Upper lobe of right lung (tissue), 1 donor: Measurements from ENCODE around the gene CMTM8. TPM values are rescaled to one million over a fixed set of nuclear protein-coding genes. Genes with fewer than 3 reads are reported as not detected.

ENCODE experiments used
- ATAC-seq: fragments of 200-7000 bp; cut with Tn5 transposase; one replicate; pipeline ENCODE4 v1.9.1; 2020; ENCODE audit warnings: mild to moderate bottlenecking, moderate library complexity
- DNase-seq: peaks from one replicate; pipeline ENCODE4 v3.0.0-alpha.2; 2020
- H3K27ac ChIP-seq: fragments of 200-600 bp; one replicate; pipeline ENCODE4 v1.8.0; 2022
- H3K27me3 ChIP-seq: fragments of 200-600 bp; one replicate; pipeline ENCODE4 v1.8.0; 2022; ENCODE audit warnings: mild to moderate bottlenecking
- H3K36me3 ChIP-seq: fragments of 200-600 bp; one replicate; pipeline ENCODE4 v1.8.0; 2022
- H3K4me1 ChIP-seq: fragments of 200-600 bp; one replicate; pipeline ENCODE4 v1.8.0; 2022
- H3K4me3 ChIP-seq: fragments of 200-600 bp; one replicate; pipeline ENCODE4 v1.8.0; 2022; ENCODE audit warnings: mild to moderate bottlenecking
- H3K9me3 ChIP-seq: fragments of 200-600 bp; one replicate; pipeline ENCODE4 v1.8.0; 2022
- intact Hi-C: fragments of 100-400 bp; cut with DNase I; formaldehyde crosslinking; loops from one replicate; pipeline ENCODE4 v1.11.0; 2022
- total RNA-seq: library from RNA; stranded (reverse); fragmentation: NEBNext Ultra II Directional; extraction: Animal tissue kit (Norgen Biotek cat#: 25700); gene quantifications from one replicate; pipeline ENCODE4 v1.2.1, GENCODE V29; 2021
- TF ChIP-seq, protein P1 (sequence below): fragments of 200-600 bp; IDR thresholded peaks from one replicate; pipeline ENCODE4 v1.8.0; 2022; ENCODE audit warnings: antibody characterized with exemption
- donor health status: DM: no; HTN: yes; CAD: no; lungs with severe emphysema.

CMTM8 gene
- total RNA-seq, 1 donor from 2014 or later, result 24.9 TPM

DNA sequence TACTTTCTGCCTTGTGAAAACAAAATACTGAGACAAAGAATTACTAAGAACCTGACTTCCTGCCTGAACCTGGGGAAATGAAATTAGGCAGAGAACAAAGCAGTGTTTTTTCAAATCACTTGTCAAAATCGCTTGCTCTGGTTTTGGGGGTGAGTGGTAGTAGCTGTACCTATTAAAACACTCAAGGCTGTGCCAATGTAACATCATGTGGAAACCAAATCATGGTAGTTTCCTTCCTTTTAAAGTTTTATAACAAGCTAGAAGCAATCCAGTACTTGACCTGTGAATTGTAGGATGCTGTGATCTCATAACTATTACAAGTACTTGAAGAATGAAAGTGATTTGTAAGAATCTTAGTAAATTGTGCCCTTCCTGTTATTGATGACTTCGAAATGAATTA, 6.7 kb downstream of the CMTM8 start:
- H3K27me3 ChIP-seq, result no peaks in the 10 kb centered on the region
- H3K27ac ChIP-seq, result no peak overlapping the region
- no peak overlapping the region for H3K4me3 ChIP-seq
- no peaks in the 10 kb centered on the region for H3K36me3 ChIP-seq
- DNase-seq (no peak), ATAC-seq (peak; percentile 19)
- TF ChIP-seq, protein P1, sequence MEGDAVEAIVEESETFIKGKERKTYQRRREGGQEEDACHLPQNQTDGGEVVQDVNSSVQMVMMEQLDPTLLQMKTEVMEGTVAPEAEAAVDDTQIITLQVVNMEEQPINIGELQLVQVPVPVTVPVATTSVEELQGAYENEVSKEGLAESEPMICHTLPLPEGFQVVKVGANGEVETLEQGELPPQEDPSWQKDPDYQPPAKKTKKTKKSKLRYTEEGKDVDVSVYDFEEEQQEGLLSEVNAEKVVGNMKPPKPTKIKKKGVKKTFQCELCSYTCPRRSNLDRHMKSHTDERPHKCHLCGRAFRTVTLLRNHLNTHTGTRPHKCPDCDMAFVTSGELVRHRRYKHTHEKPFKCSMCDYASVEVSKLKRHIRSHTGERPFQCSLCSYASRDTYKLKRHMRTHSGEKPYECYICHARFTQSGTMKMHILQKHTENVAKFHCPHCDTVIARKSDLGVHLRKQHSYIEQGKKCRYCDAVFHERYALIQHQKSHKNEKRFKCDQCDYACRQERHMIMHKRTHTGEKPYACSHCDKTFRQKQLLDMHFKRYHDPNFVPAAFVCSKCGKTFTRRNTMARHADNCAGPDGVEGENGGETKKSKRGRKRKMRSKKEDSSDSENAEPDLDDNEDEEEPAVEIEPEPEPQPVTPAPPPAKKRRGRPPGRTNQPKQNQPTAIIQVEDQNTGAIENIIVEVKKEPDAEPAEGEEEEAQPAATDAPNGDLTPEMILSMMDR, result no peak
- intact Hi-C loops, result no loop called here
- H3K9me3 ChIP-seq, result no peaks in the 10 kb centered on the region
- peaks cover 11% of the 10 kb centered on the region for H3K4me1 ChIP-seq

DNA sequence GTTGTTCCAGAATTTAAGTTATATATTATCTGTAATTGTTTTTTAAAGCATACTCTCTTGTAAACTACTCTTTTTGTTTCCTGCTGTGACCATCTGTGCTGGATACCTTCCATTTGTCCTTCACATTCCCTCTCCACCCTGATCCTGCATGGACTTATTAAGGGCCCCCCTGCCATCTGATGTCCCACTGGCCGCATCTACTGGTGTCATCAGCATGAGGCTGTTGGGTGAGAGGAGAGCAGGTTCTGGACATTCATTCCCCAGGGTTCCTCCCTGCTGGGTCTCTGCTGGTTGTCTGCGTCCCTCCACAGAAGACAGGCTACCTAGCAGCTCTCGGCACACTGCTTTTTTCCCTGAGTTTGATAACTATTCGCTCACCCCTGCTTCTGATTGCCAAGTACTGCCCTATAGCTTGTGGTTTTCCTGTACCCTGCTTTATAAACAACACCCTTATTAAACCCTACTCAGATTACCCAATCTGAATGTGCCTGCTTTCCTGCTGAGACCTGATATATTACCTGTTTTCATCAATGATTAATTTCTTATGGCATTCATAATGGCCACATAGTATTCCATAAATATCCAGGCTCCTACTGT, 7.7 kb downstream of the CMTM8 start:
- Histone ChIP-seq H3K4me3 (no peak overlapping the region), H3K27ac (no peak overlapping the region), H3K9me3 (no peaks in the 10 kb centered on the region), H3K4me1 (peaks cover 11% of the 10 kb centered on the region), H3K36me3 (no peaks in the 10 kb centered on the region), H3K27me3 (no peaks in the 10 kb centered on the region)
- TF ChIP-seq, protein P1, result no peak
- ATAC-seq (peak; percentile 24), DNase-seq (no peak)
- intact Hi-C loops, result no loop called here

DNA sequence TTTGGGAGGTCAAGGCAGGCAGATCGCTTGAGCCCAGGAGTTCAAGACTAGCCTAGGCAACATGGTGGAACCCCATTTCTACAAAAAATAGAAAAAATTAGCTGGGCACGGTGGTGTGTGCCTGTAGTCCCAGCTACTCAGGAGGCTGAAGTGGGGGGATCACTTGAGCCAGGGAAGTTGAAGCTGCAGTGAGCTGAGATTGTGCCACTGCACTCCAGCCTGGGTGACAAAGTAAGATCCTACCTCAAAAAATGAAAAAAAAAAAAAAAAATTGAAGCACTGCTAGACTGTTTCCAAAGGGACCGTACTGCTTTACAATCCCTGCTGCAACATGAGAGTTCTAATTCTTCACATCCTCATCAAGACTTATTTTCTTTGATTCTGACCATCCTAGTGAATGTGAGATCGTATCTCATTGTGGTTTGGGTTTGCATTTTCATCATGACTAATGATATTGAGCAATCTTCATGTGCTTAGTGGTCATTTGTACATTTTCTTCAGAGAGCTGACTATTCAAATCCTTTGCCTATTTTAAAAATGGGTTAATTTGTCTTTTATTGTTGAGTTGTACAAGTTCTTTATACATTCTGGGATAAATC, 10.8 kb downstream of the CMTM8 start:
- H3K27ac ChIP-seq, result no peak overlapping the region
- H3K4me1 ChIP-seq, result peaks cover 11% of the 10 kb centered on the region
- TF ChIP-seq, protein P1, result no peak
- no peaks in the 10 kb centered on the region for H3K27me3 ChIP-seq
- no peaks in the 10 kb centered on the region for H3K9me3 ChIP-seq
- no peaks in the 10 kb centered on the region for H3K36me3 ChIP-seq
- no peak overlapping the region for H3K4me3 ChIP-seq
- DNase-seq (no peak), ATAC-seq (peak; percentile 43)
- intact Hi-C loops, result no loop called here

DNA sequence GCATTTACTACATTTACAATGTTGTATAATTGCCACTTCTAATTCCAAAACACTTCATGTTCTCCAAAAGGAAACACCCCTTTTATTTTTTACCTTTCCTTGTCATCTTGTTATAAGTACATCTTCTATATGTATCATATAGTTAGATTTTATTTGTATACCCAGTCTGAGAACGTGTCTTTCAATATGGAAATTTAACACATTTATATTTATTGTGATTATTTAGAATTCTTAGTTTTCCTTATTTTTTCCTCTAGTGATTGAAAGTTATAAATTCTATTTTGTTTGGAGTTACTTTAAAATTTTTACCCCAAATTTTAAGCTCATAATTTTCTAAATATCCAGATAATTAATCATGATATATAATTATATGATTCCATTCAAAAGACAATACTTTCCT, 15.8 kb downstream of the CMTM8 start:
- H3K27ac ChIP-seq, result no peak overlapping the region
- ATAC-seq (no peak), DNase-seq (no peak)
- H3K36me3 ChIP-seq, result no peaks in the 10 kb centered on the region
- intact Hi-C loops, result no loop called here
- H3K4me3 ChIP-seq, result no peak overlapping the region
- TF ChIP-seq, protein P1, result no peak
- H3K4me1 ChIP-seq, result no peaks in the 10 kb centered on the region
- no peaks in the 10 kb centered on the region for H3K9me3 ChIP-seq
- H3K27me3 ChIP-seq, result no peaks in the 10 kb centered on the region

DNA sequence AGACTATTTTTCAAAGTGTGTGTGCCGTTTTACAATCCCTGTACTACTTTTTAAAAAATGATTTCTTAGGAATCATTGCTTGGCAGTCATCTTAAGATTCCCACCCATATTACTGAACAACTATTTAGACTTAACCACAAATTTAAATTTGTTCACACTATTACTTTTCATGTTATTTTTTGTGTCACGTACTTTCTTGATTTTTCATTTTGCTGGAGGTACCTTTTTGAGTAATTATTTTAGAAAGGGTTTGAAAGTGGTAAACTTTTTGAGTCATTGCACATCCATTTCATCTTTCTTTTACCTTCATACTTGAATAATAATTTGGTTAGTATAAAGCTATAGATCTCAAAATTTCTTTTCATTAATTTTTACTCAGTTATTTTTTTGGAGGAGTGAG, 16.9 kb downstream of the CMTM8 start:
- H3K27ac ChIP-seq, result no peak overlapping the region
- TF ChIP-seq, protein P1, result no peak
- intact Hi-C loops, result no loop called here
- ATAC-seq (no peak), DNase-seq (no peak)
- H3K4me1 ChIP-seq, result no peaks in the 10 kb centered on the region
- no peaks in the 10 kb centered on the region for H3K9me3 ChIP-seq
- H3K4me3 ChIP-seq, result no peak overlapping the region
- no peaks in the 10 kb centered on the region for H3K27me3 ChIP-seq
- H3K36me3 ChIP-seq, result no peaks in the 10 kb centered on the region
